ENCODE results near the gene SLC25A40. TPM values are rescaled to one million over a fixed set of nuclear protein-coding genes. Genes with fewer than 3 reads are reported as not detected.
"Not testable (repeated sequence)": the region's sequence is repeated elsewhere in the genome, so short reads cannot be mapped to it uniquely, and the experiment has no call there.

The SLC25A40 gene
- total RNA-seq, 2 donors from 2014 or later: 33.8 to 34.2 TPM

DNA sequence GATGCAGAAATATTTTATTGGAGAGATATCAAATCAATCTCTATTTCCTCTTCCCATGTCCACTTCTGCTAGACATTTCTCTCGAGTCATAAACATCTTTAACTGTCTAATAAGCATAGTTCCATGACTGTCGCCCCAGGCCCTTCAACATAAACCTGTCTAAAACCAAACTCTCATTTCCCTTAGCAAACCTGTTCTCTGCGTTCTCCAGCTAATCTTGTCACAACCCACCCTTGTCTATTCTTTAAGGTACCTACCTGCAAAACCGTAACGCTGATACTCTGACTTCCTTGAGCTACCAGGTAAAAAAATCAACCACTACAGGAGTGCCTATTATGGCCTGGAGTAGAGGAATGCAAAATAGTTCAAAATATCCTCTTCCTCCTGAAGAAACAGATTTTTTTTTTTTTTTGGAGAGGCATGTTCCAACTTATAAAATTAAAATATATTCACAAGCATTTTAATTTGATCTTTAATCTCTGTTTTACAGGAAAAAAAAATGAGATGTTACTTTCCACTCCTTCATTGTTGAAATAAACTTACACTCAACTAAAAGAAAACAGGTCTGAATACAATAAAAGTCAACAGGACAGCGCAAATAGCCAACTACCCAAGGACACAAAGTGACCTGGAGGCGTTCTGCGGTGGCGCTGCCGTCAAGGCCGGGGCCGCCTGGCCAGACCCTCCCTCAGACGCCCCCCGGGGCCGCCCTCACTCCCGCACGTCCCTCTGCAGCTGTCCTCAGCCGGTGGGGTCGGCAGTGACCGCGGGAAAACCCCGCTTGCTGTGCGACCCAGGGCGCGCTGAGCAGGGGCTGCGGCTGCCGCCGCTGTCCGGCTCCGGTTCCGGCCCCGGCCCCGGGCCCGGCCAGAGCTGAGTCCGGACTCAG, 765 bp downstream of the SLC25A40 start:
- no peak for DNase-seq
- intact Hi-C loops (cut with DNase I, micrococcal nuclease): no loop called here
- ATAC-seq: peak; percentile 26

GRCh38 chr7:87874066-87874465, 2.1 kb downstream of the SLC25A40 start:
- intact Hi-C loops (cut with DNase I, micrococcal nuclease): no loop called here
- ATAC-seq (no peak), DNase-seq (no peak)

DNA sequence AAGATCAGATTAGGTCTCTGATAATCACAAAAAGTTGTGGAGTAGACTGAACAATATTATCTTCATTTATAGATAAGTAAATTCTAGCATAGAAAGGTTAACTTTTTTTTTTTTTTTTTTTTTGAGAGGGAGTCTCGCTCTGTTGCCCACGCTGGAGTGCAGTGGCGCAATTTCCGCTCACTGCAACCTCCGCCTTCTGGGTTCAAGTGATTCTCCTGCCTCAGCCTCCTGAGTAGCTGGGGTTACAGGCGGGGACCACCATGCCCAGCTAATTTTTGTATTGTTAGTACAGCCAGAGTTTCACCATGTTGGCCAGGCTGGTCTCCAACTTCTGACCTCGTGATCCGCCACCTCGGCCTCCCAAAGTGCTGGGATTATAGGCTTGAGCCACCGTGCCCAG, 2.8 kb downstream of the SLC25A40 start:
- ATAC-seq; intact Hi-C loops (cut with DNase I, micrococcal nuclease); DNase-seq: not testable (repeated sequence)

DNA sequence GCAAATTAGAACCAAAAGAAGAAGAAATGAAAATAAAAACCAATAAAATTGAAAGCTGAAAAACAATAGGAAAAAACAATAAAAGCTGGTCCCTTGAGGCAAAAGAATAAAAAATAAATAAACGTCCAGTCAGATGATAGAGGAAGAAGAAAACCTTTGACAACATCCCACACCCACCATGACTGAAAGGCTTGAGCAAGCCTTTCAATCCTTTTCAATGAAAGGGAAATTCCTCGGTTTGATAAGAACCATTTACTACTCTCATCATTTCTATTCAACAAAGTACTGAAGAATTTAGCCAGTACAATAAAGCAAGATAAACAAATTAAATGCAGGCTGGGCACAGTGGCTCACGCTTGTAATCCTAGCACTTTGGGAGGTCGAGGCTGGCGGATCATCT, 3.8 kb downstream of the SLC25A40 start:
- no peak for ATAC-seq
- no peak for DNase-seq
- intact Hi-C loops (cut with DNase I, micrococcal nuclease): no loop called here

- DNase-seq (no peak), ATAC-seq (no peak)
- intact Hi-C loops (cut with DNase I, micrococcal nuclease): no loop called here
These were observed 5.7 kb downstream of the SLC25A40 start for GRCh38 chr7:87870471-87870870.

DNA sequence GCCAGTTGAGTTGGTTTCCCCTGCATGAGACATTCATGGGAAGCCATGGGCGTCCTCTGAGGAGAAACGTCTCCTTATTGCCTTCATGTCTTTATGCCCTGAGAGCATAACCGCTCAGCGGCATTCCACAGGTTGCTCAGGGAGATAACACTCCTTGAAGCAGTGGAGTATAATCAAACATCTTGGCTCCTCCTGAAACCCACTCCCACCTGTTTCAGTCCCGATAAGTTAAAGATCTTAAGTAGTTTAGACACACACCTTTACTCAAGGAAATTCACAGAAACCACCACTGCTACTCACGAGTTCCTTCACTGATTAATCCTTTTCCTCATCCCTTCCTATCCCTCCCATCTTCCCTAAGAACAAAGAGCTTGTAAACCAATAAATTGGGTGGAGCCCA, 9.6 kb downstream of the SLC25A40 start:
- intact Hi-C loops (cut with DNase I, micrococcal nuclease); ATAC-seq; DNase-seq: not testable (repeated sequence)

DNA sequence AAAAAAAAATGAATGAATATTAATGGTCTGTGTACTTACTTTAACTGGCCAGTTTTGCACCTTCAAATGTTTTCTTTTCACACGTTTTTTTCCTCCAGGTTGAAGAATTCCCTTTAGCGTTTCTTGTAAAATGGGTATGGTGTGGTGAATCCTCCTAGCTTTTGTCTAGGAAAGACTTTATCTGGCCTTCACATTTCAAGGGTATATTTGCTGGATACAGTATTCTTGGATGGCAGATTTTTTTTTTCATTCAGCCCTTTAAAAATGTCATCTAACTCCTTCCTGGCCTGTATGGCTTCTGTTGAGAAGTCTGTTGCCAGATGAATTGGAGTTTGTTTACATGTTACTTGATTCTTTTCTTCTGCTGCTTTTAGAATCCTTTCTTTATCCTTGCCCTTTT, 10.1 kb downstream of the SLC25A40 start:
- no peak for DNase-seq
- intact Hi-C loops (cut with DNase I, micrococcal nuclease): no loop called here
- no peak for ATAC-seq

DNA sequence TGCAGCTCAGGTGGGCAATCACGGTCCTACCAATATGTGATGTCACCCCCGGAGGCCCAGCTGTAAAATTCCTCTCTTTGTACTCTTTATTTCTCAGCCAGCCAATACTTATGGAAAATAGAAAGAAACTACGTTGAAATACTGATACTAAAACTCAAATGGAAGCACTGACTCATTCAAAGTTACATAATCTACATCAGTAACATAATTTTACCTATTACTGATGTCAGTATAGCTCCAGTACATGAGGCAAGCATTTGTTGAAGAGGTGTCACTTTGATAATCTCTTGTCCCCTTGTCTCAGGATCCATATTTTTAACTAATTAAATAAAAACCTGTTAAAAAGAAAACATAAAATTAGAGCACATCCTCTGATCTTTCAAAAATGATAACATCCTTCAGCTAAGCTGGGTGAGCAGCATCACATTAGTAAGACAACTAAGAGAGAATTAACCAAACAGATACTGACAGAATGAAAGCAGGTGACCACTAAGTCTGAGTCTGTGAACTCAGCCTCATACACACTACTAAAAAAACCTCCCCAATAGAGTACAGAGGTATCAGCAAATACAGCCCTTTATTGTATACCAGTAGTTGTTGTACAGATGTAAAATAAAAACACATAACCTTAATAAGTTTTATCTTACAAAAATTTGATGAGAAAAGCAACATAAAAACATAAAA, 17.6 kb downstream of the SLC25A40 start:
- DNase-seq (no peak), ATAC-seq (no peak)
- intact Hi-C loops (cut with DNase I, micrococcal nuclease): no loop called here

- DNase-seq (no peak), ATAC-seq (no peak)
- intact Hi-C loops (cut with DNase I, micrococcal nuclease): no loop called here
These were observed 22.8 kb downstream of the SLC25A40 start for GRCh38 chr7:87853237-87853864.

DNA sequence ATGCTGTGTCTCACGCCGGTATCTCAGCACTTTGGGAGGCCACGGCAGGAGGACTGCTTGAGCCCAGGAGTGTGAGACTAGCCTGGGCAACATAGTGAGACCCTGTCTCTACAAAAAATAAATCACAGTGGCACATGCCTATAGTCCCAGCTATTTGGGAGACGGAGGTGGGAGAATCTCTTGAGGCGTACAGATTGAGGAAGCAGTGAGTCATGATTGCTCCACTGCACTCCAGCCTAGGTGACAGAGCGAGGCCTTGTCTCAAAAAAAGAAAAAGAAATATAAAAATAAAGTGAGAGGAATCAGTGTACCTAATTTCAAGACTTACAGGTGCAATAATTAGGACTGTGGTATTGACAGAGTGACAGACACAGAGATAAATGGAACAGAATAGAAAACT, 23.9 kb downstream of the SLC25A40 start:
- intact Hi-C loops (cut with DNase I, micrococcal nuclease): no loop called here
- no peak for ATAC-seq

DNA sequence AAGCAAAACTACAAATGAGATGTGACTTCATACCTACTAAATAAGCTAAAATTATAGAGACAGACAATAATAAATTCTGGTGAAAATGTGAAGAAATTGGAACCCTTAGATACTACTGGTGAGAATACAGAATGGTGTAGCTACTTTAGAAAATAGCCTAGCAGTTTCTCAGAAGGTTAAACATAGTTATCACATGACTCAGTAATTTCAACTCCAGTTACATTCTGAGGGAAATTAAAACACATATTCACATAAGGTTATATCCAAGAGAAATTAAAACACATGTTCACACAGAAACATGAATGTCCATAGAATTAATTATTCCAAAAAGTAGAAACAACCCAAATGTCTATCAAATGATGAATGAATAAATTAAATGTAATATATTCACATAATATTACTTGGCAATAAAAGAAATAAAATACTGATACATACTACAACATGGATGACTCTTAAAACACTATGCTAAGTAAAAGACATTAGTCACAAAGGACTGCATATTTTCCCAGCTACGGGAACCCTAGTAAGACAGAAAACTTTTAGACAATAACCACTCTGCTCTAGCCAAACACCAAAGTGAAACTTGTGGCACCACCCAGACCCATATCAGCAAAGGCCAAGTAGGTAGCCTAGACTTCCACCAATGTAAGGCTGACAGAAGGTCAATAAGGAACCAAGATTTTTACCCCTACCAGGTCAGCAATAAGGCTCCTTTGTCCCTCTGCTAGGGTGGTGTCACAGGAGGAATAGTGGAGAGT, 25.1 kb downstream of the SLC25A40 start:
- no peak for ATAC-seq
- intact Hi-C loops (cut with DNase I, micrococcal nuclease): no loop called here
- no peak for DNase-seq

More for the DNA sequence above, 23.9 kb downstream of the SLC25A40 start:
- no peak for DNase-seq

GRCh38 chr7:87837597-87837996, 38.6 kb downstream of the SLC25A40 start:
- DNase-seq (no peak), ATAC-seq (no peak)
- intact Hi-C loops (cut with DNase I, micrococcal nuclease): no loop called here

DNA sequence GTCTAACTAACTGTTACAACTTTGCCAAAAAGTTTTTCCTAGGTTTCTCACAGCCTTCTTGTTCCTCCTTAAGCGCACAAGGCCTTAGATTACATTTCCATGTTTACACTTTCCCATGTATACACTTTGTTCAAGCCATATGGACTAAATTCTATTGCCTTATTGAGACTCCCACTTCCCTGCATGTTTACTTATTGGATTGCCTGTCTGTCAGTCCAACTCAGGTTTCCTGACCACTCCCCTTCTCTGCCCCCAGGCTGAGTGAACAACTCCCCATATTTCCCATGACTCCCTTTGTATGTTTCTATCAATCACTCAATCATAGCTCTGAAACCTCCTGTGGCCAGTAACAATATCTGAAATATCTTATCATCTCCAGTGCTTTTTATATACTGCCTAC, 43.0 kb downstream of the SLC25A40 start:
- ATAC-seq (peak; percentile 51), DNase-seq (no peak)
- intact Hi-C loops (cut with DNase I, micrococcal nuclease): no loop called here

- intact Hi-C loops (cut with DNase I, micrococcal nuclease): no loop called here
- DNase-seq: no peak
- no peak for ATAC-seq
These were observed 45.1 kb downstream of the SLC25A40 start for GRCh38 chr7:87831097-87831496.

DNA sequence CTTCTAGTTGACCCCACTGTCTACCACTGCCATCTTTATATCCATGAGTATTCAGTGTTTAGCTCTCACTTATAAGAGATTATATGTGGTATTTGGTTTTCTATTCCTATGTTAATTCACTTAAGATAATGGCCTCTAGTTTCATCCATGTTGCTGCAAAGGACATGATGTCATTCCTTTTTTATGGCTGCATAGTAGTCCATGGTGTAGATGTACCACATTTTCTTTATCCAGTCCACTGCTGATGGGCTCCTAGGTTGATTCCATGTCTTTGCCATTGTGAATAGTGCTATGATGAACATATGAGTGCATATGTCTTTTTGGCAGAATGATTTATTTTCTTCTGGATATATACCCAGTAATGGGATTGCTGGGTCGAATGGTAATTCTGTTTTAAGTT, 47.8 kb downstream of the SLC25A40 start:
- DNase-seq, ATAC-seq: not testable (repeated sequence)

DNA sequence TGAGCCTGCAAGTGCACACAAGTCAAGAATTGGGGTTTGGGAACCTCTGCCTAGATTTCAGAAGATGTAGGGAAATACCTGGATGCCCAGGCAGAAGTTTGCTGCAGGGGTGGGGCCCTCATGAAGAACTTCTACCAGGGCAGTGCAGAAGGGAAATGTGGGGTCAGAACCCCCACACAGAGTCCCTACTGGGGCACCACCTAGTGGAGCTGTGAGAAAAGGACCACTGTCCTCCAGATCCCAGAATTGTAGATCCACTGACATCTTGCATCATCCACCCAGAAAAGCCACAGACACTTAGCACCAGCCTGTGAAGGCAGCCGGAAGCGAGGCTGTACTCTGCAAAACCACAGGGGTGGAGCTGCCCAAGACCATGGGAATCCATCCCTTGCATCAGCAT, 50.8 kb downstream of the SLC25A40 start:
- DNase-seq; intact Hi-C loops (cut with DNase I, micrococcal nuclease); ATAC-seq: not testable (repeated sequence)

More for the DNA sequence above, 47.8 kb downstream of the SLC25A40 start:
- intact Hi-C loops (cut with DNase I, micrococcal nuclease): not testable (repeated sequence)

GRCh38 chr7:87822056-87822455, 54.1 kb downstream of the SLC25A40 start:
- ATAC-seq; intact Hi-C loops (cut with DNase I, micrococcal nuclease); DNase-seq: not testable (repeated sequence)

DNA sequence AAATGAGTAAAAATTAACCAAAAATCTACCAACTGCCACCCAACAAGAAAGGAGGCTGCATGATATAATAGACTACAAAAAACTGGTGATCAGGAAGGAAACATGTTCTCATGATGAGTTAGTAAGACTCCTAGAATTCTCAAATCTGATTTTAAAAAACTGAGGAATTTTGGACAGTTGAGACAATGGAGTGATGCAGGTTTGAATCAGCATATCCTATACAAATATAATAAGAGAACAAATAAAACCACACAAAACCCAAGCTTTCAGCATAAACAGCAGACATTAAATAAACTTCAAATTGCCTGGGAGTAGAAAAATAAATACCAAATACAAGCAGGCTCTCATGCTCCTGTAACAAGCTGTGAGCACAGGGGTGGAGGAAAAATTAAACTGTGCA, 57.8 kb downstream of the SLC25A40 start:
- intact Hi-C loops (cut with DNase I, micrococcal nuclease): no loop called here
- DNase-seq (no peak), ATAC-seq (no peak)

DNA sequence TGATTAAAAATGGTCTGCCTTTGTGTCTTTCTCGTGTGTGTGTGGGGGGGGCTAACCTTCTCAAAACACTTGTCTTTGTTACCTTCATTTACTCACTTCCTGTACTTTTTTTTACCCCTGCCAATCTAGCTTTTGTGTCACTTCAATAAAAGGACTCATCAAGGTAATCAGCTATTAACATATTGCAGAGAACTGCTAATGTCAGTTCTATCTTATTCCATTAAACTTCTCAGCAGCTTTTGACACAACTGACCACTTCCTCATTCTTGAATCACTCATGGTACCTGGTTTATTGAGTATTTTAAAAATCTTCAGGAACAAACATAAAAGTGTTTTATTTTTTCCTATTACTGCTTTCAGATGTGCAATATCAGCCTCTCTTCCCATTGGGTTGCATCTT, 59.8 kb downstream of the SLC25A40 start:
- DNase-seq (no peak), ATAC-seq (no peak)
- intact Hi-C loops (cut with DNase I, micrococcal nuclease): no loop called here

All from left colon (tissue), 2 donors.